ENCODE measurements around the gene CD2. TPM values are rescaled to one million over a fixed set of nuclear protein-coding genes. Genes with fewer than 3 reads are reported as not detected.

Gene CD2
- total and polyA plus RNA-seq, 7 experiments from 2014 or later: 105 to 307 (median 186) TPM

GRCh38 chr1:116767782-116768382 lies 13.7 kb downstream of the CD2 start:
- no peaks in the 10 kb centered on the region for H3K27me3 ChIP-seq (ENCODE audit: control insufficient read depth in 2 of 2, insufficient read depth in 2 of 2, low read length in 2 of 2)
- peak overlapping the region; percentile 2 for H3K4me3 ChIP-seq (ENCODE audit: low read length)
- H3K9me3 ChIP-seq (ENCODE audit: control insufficient read depth in 2 of 3, low read length in 3 of 3): no peaks in the 10 kb centered on the region
- DNase-seq (no peak), ATAC-seq (no peak)
- peaks cover 0 to 3% (median 0%) of the 10 kb centered on the region in 11 donors for H3K9me3 Mint-ChIP-seq
- H3K4me1 ChIP-seq (ENCODE audit: control insufficient read depth in 2 of 2, insufficient read depth in 2 of 2, low read length in 2 of 2): peaks cover 96 to 97% of the 10 kb centered on the region in 2 donors
- peaks cover 75 to 100% (median 99%) of the 10 kb centered on the region in 7 donors for H3K4me1 Mint-ChIP-seq
- ChIA-PET CTCF (interaction anchor here (0.5 to 6.1 kb wide), 4 partner anchors 13 to 842 kb away, joined by 3 to 60 read pairs (median 13); partner anchors contain the start of gene CD2), POLR2A (interaction anchor here (0.9 to 13.4 kb wide), 11 partner anchors 10 to 888 kb away, joined by 3 to 367 read pairs (median 4); partner anchors contain the start of gene CD2)
- intact Hi-C loops (cut with micrococcal nuclease): loop anchor here (2.0 to 10.0 kb wide), 5 partner anchors 39 to 263 kb away; no protein-coding TSS in a partner anchor
- H3K36me3 Mint-ChIP-seq: peaks cover 17 to 84% (median 51%) of the 10 kb centered on the region in 5 donors
- H3K36me3 ChIP-seq (ENCODE audit: control insufficient read depth in 2 of 3, insufficient read depth in 3 of 3, low read length in 3 of 3): peaks cover 24 to 41% (median 29%) of the 10 kb centered on the region in 3 experiments
- no peaks in the 10 kb centered on the region for H3K27me3 Mint-ChIP-seq
- H3K27ac ChIP-seq (ENCODE audit: low read depth, low read length): peak overlapping the region; percentile 89
- H3K27ac Mint-ChIP-seq: peak overlapping the region; percentile 84 to 100 (median 97)
- peak overlapping the region; percentile 5 to 99 (median 79) for H3K4me3 Mint-ChIP-seq

GRCh38 chr1:116768416-116769103 lies 14.3 kb downstream of the CD2 start:
- peak overlapping the region; percentile 2 for H3K4me3 ChIP-seq (ENCODE audit: low read length)
- H3K36me3 Mint-ChIP-seq: peaks cover 14 to 81% (median 50%) of the 10 kb centered on the region in 5 donors
- ChIA-PET POLR2A (interaction anchor here (1.0 to 13.4 kb wide), 13 partner anchors 8 to 888 kb away, joined by 3 to 367 read pairs (median 9); partner anchors contain the start of genes CD2 and TTF2), CTCF (interaction anchor here (0.5 to 6.1 kb wide), 8 partner anchors 14 to 841 kb away, joined by 3 to 60 read pairs (median 5); partner anchors contain the start of gene CD2)
- intact Hi-C loops (cut with micrococcal nuclease): loop anchor here (1.0 to 10.0 kb wide), 13 partner anchors 9 to 292 kb away; partner anchors contain the start of genes CD2 (in 2 of the 2) and TTF2 (in 2 of the 2)
- peaks cover 24 to 40% (median 27%) of the 10 kb centered on the region in 3 experiments for H3K36me3 ChIP-seq (ENCODE audit: control insufficient read depth in 2 of 3, insufficient read depth in 3 of 3, low read length in 3 of 3)
- peaks cover 90 to 91% of the 10 kb centered on the region in 2 donors for H3K4me1 ChIP-seq (ENCODE audit: control insufficient read depth in 2 of 2, insufficient read depth in 2 of 2, low read length in 2 of 2)
- peaks cover 71 to 100% (median 97%) of the 10 kb centered on the region in 7 donors for H3K4me1 Mint-ChIP-seq
- DNase-seq (no peak), ATAC-seq (no peak)
- no peaks in the 10 kb centered on the region for H3K27me3 Mint-ChIP-seq
- H3K4me3 Mint-ChIP-seq: peak overlapping the region; percentile 51 to 99 (median 78)
- H3K27ac Mint-ChIP-seq: peak overlapping the region; percentile 84 to 100 (median 97)
- H3K9me3 ChIP-seq (ENCODE audit: control insufficient read depth in 2 of 3, low read length in 3 of 3): no peaks in the 10 kb centered on the region
- H3K9me3 Mint-ChIP-seq: peaks cover 0 to 9% (median 2%) of the 10 kb centered on the region in 11 donors
- no peaks in the 10 kb centered on the region for H3K27me3 ChIP-seq (ENCODE audit: control insufficient read depth in 2 of 2, insufficient read depth in 2 of 2, low read length in 2 of 2)
- H3K27ac ChIP-seq (ENCODE audit: low read depth, low read length): peak overlapping the region; percentile 89

- intact Hi-C loops (cut with micrococcal nuclease): loop anchor here (1.0 to 10.0 kb wide), 13 partner anchors 10 to 291 kb away; partner anchors contain the start of genes CD2 (in 2 of the 2) and TTF2 (in 2 of the 2)
- peak overlapping the region; percentile 84 to 100 (median 97) for H3K27ac Mint-ChIP-seq
- peaks cover 24 to 40% (median 27%) of the 10 kb centered on the region in 3 experiments for H3K36me3 ChIP-seq (ENCODE audit: control insufficient read depth in 2 of 3, insufficient read depth in 3 of 3, low read length in 3 of 3)
- peaks cover 15 to 79% (median 48%) of the 10 kb centered on the region in 5 donors for H3K36me3 Mint-ChIP-seq
- ATAC-seq: no peak
- POLR2A ChIA-PET: interaction anchor here (0.6 to 13.4 kb wide), 21 partner anchors 8 to 887 kb away, joined by 3 to 367 read pairs (median 7); partner anchors contain the start of genes CD2 and TTF2
- CTCF ChIA-PET: interaction anchor here (0.7 to 6.1 kb wide), 16 partner anchors 10 to 291 kb away, joined by 3 to 60 read pairs (median 4); partner anchors contain the start of genes CD2 and TTF2
- H3K4me3 Mint-ChIP-seq: peak overlapping the region; percentile 51 to 99 (median 78)
- no peaks in the 10 kb centered on the region for H3K27me3 ChIP-seq (ENCODE audit: control insufficient read depth in 2 of 2, insufficient read depth in 2 of 2, low read length in 2 of 2)
- H3K9me3 Mint-ChIP-seq: peaks cover 0 to 11% (median under 1%) of the 10 kb centered on the region in 11 donors
- peak overlapping the region; percentile 2 for H3K4me3 ChIP-seq (ENCODE audit: low read length)
- H3K4me1 ChIP-seq (ENCODE audit: control insufficient read depth in 2 of 2, insufficient read depth in 2 of 2, low read length in 2 of 2): peaks cover 85 to 86% of the 10 kb centered on the region in 2 donors
- H3K27ac ChIP-seq (ENCODE audit: low read depth, low read length): peak overlapping the region; percentile 89
- H3K4me1 Mint-ChIP-seq: peaks cover 68 to 98% (median 92%) of the 10 kb centered on the region in 7 donors
- no peaks in the 10 kb centered on the region for H3K9me3 ChIP-seq (ENCODE audit: control insufficient read depth in 2 of 3, low read length in 3 of 3)
- peak in 1 of 9 donors; percentile 47 for DNase-seq
- H3K27me3 Mint-ChIP-seq: no peaks in the 10 kb centered on the region
These were observed 14.8 kb downstream of the CD2 start for GRCh38 chr1:116769104-116769452.

DNA sequence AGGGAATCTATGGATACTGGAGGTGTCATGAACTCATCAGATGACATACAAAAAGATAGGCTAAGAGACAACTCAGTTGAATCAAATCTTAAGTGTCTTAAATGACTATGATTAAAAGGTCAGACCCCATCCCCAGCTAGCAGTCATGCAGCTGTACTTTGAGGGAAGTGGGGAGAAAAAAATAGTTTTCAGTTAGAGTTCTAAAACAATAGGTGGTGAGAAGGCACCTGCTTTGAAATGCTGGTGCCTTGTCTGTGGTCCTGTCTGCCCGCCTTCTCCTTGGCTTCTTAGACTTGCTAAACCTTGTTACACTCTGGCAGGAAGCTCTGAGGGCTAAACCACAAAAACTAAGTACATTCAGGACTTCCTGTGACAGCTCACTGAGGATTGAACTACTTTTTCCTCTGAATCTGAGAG lies 15.3 kb downstream of the CD2 start:
- CTCF ChIA-PET: interaction anchor here (0.7 to 6.1 kb wide), 18 partner anchors 9 to 291 kb away, joined by 3 to 60 read pairs (median 4); partner anchors contain the start of genes CD2 and TTF2
- peaks cover 19 to 79% (median 49%) of the 10 kb centered on the region in 5 donors for H3K36me3 Mint-ChIP-seq

GRCh38 chr1:116769994-116770393 lies 15.8 kb downstream of the CD2 start:
- DNase-seq: no peak
- Histone ChIP-seq H3K27me3 (ENCODE audit: control insufficient read depth in 2 of 2, insufficient read depth in 2 of 2, low read length in 2 of 2) (no peaks in the 10 kb centered on the region), H3K4me1 (ENCODE audit: control insufficient read depth in 2 of 2, insufficient read depth in 2 of 2, low read length in 2 of 2) (peaks cover 76 to 77% of the 10 kb centered on the region in 2 donors), H3K4me3 (ENCODE audit: low read length) (peak overlapping the region; percentile 24), H3K36me3 (ENCODE audit: control insufficient read depth in 2 of 3, insufficient read depth in 3 of 3, low read length in 3 of 3) (peaks cover 24 to 37% (median 25%) of the 10 kb centered on the region in 3 experiments), H3K9me3 (ENCODE audit: control insufficient read depth in 2 of 3, low read length in 3 of 3) (no peaks in the 10 kb centered on the region), H3K27ac (ENCODE audit: low read depth, low read length) (peak overlapping the region; percentile 89)
- Mint-ChIP-seq H3K27me3 (no peaks in the 10 kb centered on the region), H3K4me3 (peak overlapping the region; percentile 51 to 99 (median 78)), H3K27ac (peak overlapping the region; percentile 84 to 100 (median 97)), H3K36me3 (peaks cover 19 to 76% (median 45%) of the 10 kb centered on the region in 5 donors), H3K4me1 (peaks cover 61 to 93% (median 87%) of the 10 kb centered on the region in 7 donors), H3K9me3 (peaks cover 0 to 16% (median 3%) of the 10 kb centered on the region in 11 donors)
- ChIA-PET POLR2A (interaction anchor here (0.6 to 13.4 kb wide), 22 partner anchors 8 to 290 kb away, joined by 3 to 367 read pairs (median 6); partner anchors contain the start of genes CD2 and TTF2), CTCF (interaction anchor here (0.6 to 6.1 kb wide), 18 partner anchors 8 to 290 kb away, joined by 3 to 60 read pairs (median 4); partner anchors contain the start of genes CD2 and TTF2)
- ATAC-seq: no peak
- intact Hi-C loops (cut with micrococcal nuclease): loop anchor here (1.0 to 10.0 kb wide), 13 partner anchors 11 to 290 kb away; partner anchors contain the start of genes CD2 (in 2 of the 2) and TTF2 (in 2 of the 2)

More for the DNA sequence above, 15.3 kb downstream of the CD2 start:
- H3K9me3 Mint-ChIP-seq: peaks cover 0 to 15% (median 3%) of the 10 kb centered on the region in 11 donors
- ATAC-seq: peak; percentile 91
- peak overlapping the region; percentile 89 for H3K27ac ChIP-seq (ENCODE audit: low read depth, low read length)
- intact Hi-C loops (cut with micrococcal nuclease): loop anchor here (1.0 to 10.0 kb wide), 13 partner anchors 10 to 291 kb away; partner anchors contain the start of genes CD2 (in 2 of the 2) and TTF2 (in 2 of the 2)
- H3K9me3 ChIP-seq (ENCODE audit: control insufficient read depth in 2 of 3, low read length in 3 of 3): no peaks in the 10 kb centered on the region
- H3K27ac Mint-ChIP-seq: peak overlapping the region; percentile 84 to 100 (median 97)
- H3K27me3 Mint-ChIP-seq: no peaks in the 10 kb centered on the region
- H3K4me3 ChIP-seq (ENCODE audit: low read length): peak overlapping the region; percentile 24
- peaks cover 80 to 81% of the 10 kb centered on the region in 2 donors for H3K4me1 ChIP-seq (ENCODE audit: control insufficient read depth in 2 of 2, insufficient read depth in 2 of 2, low read length in 2 of 2)
- H3K4me1 Mint-ChIP-seq: peaks cover 64 to 97% (median 91%) of the 10 kb centered on the region in 7 donors
- H3K36me3 ChIP-seq (ENCODE audit: control insufficient read depth in 2 of 3, insufficient read depth in 3 of 3, low read length in 3 of 3): peaks cover 24 to 40% (median 27%) of the 10 kb centered on the region in 3 experiments
- H3K4me3 Mint-ChIP-seq: peak overlapping the region; percentile 51 to 99 (median 78)
- POLR2A ChIA-PET: interaction anchor here (0.6 to 13.4 kb wide), 23 partner anchors 9 to 449 kb away, joined by 3 to 367 read pairs (median 6); partner anchors contain the start of genes CD2 and TTF2
- H3K27me3 ChIP-seq (ENCODE audit: control insufficient read depth in 2 of 2, insufficient read depth in 2 of 2, low read length in 2 of 2): no peaks in the 10 kb centered on the region
- peak in 8 of 9 donors; percentile 60 to 92 (median 86) for DNase-seq

All from naive thymus-derived CD4-positive, alpha-beta T cell (primary cell).